ENCODE measurements around the gene WBP4.
A peak's percentile ranks its signal among the peaks of the same experiment; 100 is the strongest.

Gene WBP4

GRCh38 chr13:41058295-41059070 is 2.8 kb upstream of the WBP4 start:
- H3K4me3 ChIP-seq (ENCODE audit: insufficient read depth, low read depth, low read length, poor library complexity, severe bottlenecking): no peak overlapping the region
- no peak for DNase-seq
- H3K36me3 ChIP-seq (ENCODE audit: control insufficient read depth, insufficient read depth, low read length): no peaks in the 10 kb centered on the region
- no peaks in the 10 kb centered on the region for H3K27me3 ChIP-seq (replicated peaks; ENCODE audit: control insufficient read depth, insufficient read depth, low read length, poor library complexity, severe bottlenecking)
- no peak overlapping the region for H3K27ac ChIP-seq (ENCODE audit: insufficient read depth, low read length, poor library complexity, severe bottlenecking)
- H3K4me1 ChIP-seq (ENCODE audit: control insufficient read depth, insufficient read depth, low read length, poor library complexity, severe bottlenecking): peaks cover 4% of the 10 kb centered on the region
- H3K9me3 ChIP-seq (ENCODE audit: control insufficient read depth, low read length): no peaks in the 10 kb centered on the region

- DNase-seq: no peak
- Histone ChIP-seq H3K27ac (ENCODE audit: insufficient read depth, low read length, poor library complexity, severe bottlenecking) (peak overlapping the region; percentile 82), H3K4me3 (ENCODE audit: insufficient read depth, low read depth, low read length, poor library complexity, severe bottlenecking) (peak overlapping the region; percentile 88), H3K4me1 (ENCODE audit: control insufficient read depth, insufficient read depth, low read length, poor library complexity, severe bottlenecking) (peaks cover 2% of the 10 kb centered on the region), H3K27me3 (replicated peaks; ENCODE audit: control insufficient read depth, insufficient read depth, low read length, poor library complexity, severe bottlenecking) (no peaks in the 10 kb centered on the region), H3K9me3 (ENCODE audit: control insufficient read depth, low read length) (no peaks in the 10 kb centered on the region), H3K36me3 (ENCODE audit: control insufficient read depth, insufficient read depth, low read length) (no peaks in the 10 kb centered on the region)
Measured at GRCh38 chr13:41059456-41060081, 1.7 kb upstream of the WBP4 start.

GRCh38 chr13:41060082-41060723 is 1.1 kb upstream of the WBP4 start:
- Histone ChIP-seq H3K9me3 (ENCODE audit: control insufficient read depth, low read length) (no peaks in the 10 kb centered on the region), H3K4me3 (ENCODE audit: insufficient read depth, low read depth, low read length, poor library complexity, severe bottlenecking) (peak overlapping the region; percentile 88), H3K27ac (ENCODE audit: insufficient read depth, low read length, poor library complexity, severe bottlenecking) (peak overlapping the region; percentile 82), H3K4me1 (ENCODE audit: control insufficient read depth, insufficient read depth, low read length, poor library complexity, severe bottlenecking) (no peaks in the 10 kb centered on the region), H3K27me3 (replicated peaks; ENCODE audit: control insufficient read depth, insufficient read depth, low read length, poor library complexity, severe bottlenecking) (no peaks in the 10 kb centered on the region), H3K36me3 (ENCODE audit: control insufficient read depth, insufficient read depth, low read length) (peaks cover 3% of the 10 kb centered on the region)
- DNase-seq: peak; percentile 58 to 64 (median 58)

GRCh38 chr13:41060724-41061074 is 610 bp upstream of the WBP4 start:
- Histone ChIP-seq H3K9me3 (ENCODE audit: control insufficient read depth, low read length) (no peaks in the 10 kb centered on the region), H3K27ac (ENCODE audit: insufficient read depth, low read length, poor library complexity, severe bottlenecking) (peak overlapping the region; percentile 82), H3K27me3 (replicated peaks; ENCODE audit: control insufficient read depth, insufficient read depth, low read length, poor library complexity, severe bottlenecking) (no peaks in the 10 kb centered on the region), H3K36me3 (ENCODE audit: control insufficient read depth, insufficient read depth, low read length) (peaks cover 8% of the 10 kb centered on the region), H3K4me3 (ENCODE audit: insufficient read depth, low read depth, low read length, poor library complexity, severe bottlenecking) (peak overlapping the region; percentile 88), H3K4me1 (ENCODE audit: control insufficient read depth, insufficient read depth, low read length, poor library complexity, severe bottlenecking) (no peaks in the 10 kb centered on the region)
- peak; percentile 76 to 78 (median 76) for DNase-seq

GRCh38 chr13:41061914-41062837 is 867 bp downstream of the WBP4 start:
- no peak for DNase-seq
- Histone ChIP-seq H3K27me3 (replicated peaks; ENCODE audit: control insufficient read depth, insufficient read depth, low read length, poor library complexity, severe bottlenecking) (no peaks in the 10 kb centered on the region), H3K4me1 (ENCODE audit: control insufficient read depth, insufficient read depth, low read length, poor library complexity, severe bottlenecking) (no peaks in the 10 kb centered on the region), H3K4me3 (ENCODE audit: insufficient read depth, low read depth, low read length, poor library complexity, severe bottlenecking) (peak overlapping the region; percentile 88), H3K9me3 (ENCODE audit: control insufficient read depth, low read length) (no peaks in the 10 kb centered on the region), H3K36me3 (ENCODE audit: control insufficient read depth, insufficient read depth, low read length) (peaks cover 15% of the 10 kb centered on the region), H3K27ac (ENCODE audit: insufficient read depth, low read length, poor library complexity, severe bottlenecking) (peak overlapping the region; percentile 82)

- no peak overlapping the region for H3K4me3 ChIP-seq (ENCODE audit: insufficient read depth, low read depth, low read length, poor library complexity, severe bottlenecking)
- DNase-seq: no peak
- H3K9me3 ChIP-seq (ENCODE audit: control insufficient read depth, low read length): no peaks in the 10 kb centered on the region
Measured at GRCh38 chr13:41064493-41064892, 3.2 kb downstream of the WBP4 start.

GRCh38 chr13:41065078-41065477 is 3.8 kb downstream of the WBP4 start:
- Histone ChIP-seq H3K4me3 (ENCODE audit: insufficient read depth, low read depth, low read length, poor library complexity, severe bottlenecking) (no peak overlapping the region), H3K4me1 (ENCODE audit: control insufficient read depth, insufficient read depth, low read length, poor library complexity, severe bottlenecking) (no peaks in the 10 kb centered on the region), H3K27ac (ENCODE audit: insufficient read depth, low read length, poor library complexity, severe bottlenecking) (no peak overlapping the region), H3K36me3 (ENCODE audit: control insufficient read depth, insufficient read depth, low read length) (peaks cover 20% of the 10 kb centered on the region), H3K27me3 (replicated peaks; ENCODE audit: control insufficient read depth, insufficient read depth, low read length, poor library complexity, severe bottlenecking) (no peaks in the 10 kb centered on the region), H3K9me3 (ENCODE audit: control insufficient read depth, low read length) (no peaks in the 10 kb centered on the region)
- DNase-seq: no peak

More at GRCh38 chr13:41064493-41064892, 3.2 kb downstream of the WBP4 start:
- Histone ChIP-seq H3K36me3 (ENCODE audit: control insufficient read depth, insufficient read depth, low read length) (peaks cover 17% of the 10 kb centered on the region), H3K4me1 (ENCODE audit: control insufficient read depth, insufficient read depth, low read length, poor library complexity, severe bottlenecking) (no peaks in the 10 kb centered on the region), H3K27ac (ENCODE audit: insufficient read depth, low read length, poor library complexity, severe bottlenecking) (no peak overlapping the region), H3K27me3 (replicated peaks; ENCODE audit: control insufficient read depth, insufficient read depth, low read length, poor library complexity, severe bottlenecking) (no peaks in the 10 kb centered on the region)

GRCh38 chr13:41074523-41074922 is 13.2 kb downstream of the WBP4 start:
- Histone ChIP-seq H3K4me3 (ENCODE audit: insufficient read depth, low read depth, low read length, poor library complexity, severe bottlenecking) (no peak overlapping the region), H3K27ac (ENCODE audit: insufficient read depth, low read length, poor library complexity, severe bottlenecking) (no peak overlapping the region), H3K9me3 (ENCODE audit: control insufficient read depth, low read length) (no peaks in the 10 kb centered on the region), H3K4me1 (ENCODE audit: control insufficient read depth, insufficient read depth, low read length, poor library complexity, severe bottlenecking) (no peaks in the 10 kb centered on the region), H3K36me3 (ENCODE audit: control insufficient read depth, insufficient read depth, low read length) (peaks cover 61% of the 10 kb centered on the region), H3K27me3 (replicated peaks; ENCODE audit: control insufficient read depth, insufficient read depth, low read length, poor library complexity, severe bottlenecking) (no peaks in the 10 kb centered on the region)
- DNase-seq: no peak

- Histone ChIP-seq H3K27ac (ENCODE audit: insufficient read depth, low read length, poor library complexity, severe bottlenecking) (no peak overlapping the region), H3K36me3 (ENCODE audit: control insufficient read depth, insufficient read depth, low read length) (peaks cover 58% of the 10 kb centered on the region)
- peak in 1 of 3 donors; percentile 3 for DNase-seq
Measured at GRCh38 chr13:41075034-41075433, 13.7 kb downstream of the WBP4 start.

More at GRCh38 chr13:41075034-41075433, 13.7 kb downstream of the WBP4 start:
- Histone ChIP-seq H3K9me3 (ENCODE audit: control insufficient read depth, low read length) (no peaks in the 10 kb centered on the region), H3K4me3 (ENCODE audit: insufficient read depth, low read depth, low read length, poor library complexity, severe bottlenecking) (no peak overlapping the region), H3K27me3 (replicated peaks; ENCODE audit: control insufficient read depth, insufficient read depth, low read length, poor library complexity, severe bottlenecking) (no peaks in the 10 kb centered on the region), H3K4me1 (ENCODE audit: control insufficient read depth, insufficient read depth, low read length, poor library complexity, severe bottlenecking) (no peaks in the 10 kb centered on the region)
